GM18861 (cell line): Measurements from ENCODE around the gene DSG4.
"Not testable (repeated sequence)": the region's sequence is repeated elsewhere in the genome, so short reads cannot be mapped to it uniquely, and the experiment has no call there.

Experiments used
- ATAC-seq: cut with Tn5 transposase; IDR thresholded peaks from one replicate; pipeline ENCODE4 v1.9.1; 2021; ENCODE audit not compliant: unreplicated experiment

The DSG4 gene, protein sequence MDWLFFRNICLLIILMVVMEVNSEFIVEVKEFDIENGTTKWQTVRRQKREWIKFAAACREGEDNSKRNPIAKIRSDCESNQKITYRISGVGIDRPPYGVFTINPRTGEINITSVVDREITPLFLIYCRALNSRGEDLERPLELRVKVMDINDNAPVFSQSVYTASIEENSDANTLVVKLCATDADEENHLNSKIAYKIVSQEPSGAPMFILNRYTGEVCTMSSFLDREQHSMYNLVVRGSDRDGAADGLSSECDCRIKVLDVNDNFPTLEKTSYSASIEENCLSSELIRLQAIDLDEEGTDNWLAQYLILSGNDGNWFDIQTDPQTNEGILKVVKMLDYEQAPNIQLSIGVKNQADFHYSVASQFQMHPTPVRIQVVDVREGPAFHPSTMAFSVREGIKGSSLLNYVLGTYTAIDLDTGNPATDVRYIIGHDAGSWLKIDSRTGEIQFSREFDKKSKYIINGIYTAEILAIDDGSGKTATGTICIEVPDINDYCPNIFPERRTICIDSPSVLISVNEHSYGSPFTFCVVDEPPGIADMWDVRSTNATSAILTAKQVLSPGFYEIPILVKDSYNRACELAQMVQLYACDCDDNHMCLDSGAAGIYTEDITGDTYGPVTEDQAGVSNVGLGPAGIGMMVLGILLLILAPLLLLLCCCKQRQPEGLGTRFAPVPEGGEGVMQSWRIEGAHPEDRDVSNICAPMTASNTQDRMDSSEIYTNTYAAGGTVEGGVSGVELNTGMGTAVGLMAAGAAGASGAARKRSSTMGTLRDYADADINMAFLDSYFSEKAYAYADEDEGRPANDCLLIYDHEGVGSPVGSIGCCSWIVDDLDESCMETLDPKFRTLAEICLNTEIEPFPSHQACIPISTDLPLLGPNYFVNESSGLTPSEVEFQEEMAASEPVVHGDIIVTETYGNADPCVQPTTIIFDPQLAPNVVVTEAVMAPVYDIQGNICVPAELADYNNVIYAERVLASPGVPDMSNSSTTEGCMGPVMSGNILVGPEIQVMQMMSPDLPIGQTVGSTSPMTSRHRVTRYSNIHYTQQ

GRCh38 chr18:31376477-31376876, at the start of gene DSG4:
TSS of gene DSG4 (plus strand) at chr18:31376777. CDS start at chr18:31376912, 135 bp downstream.
- ATAC-seq: no peak

- no peak for ATAC-seq
Measured at GRCh38 chr18:31329787-31330438, 46.7 kb upstream of the DSG4 start.

DNA sequence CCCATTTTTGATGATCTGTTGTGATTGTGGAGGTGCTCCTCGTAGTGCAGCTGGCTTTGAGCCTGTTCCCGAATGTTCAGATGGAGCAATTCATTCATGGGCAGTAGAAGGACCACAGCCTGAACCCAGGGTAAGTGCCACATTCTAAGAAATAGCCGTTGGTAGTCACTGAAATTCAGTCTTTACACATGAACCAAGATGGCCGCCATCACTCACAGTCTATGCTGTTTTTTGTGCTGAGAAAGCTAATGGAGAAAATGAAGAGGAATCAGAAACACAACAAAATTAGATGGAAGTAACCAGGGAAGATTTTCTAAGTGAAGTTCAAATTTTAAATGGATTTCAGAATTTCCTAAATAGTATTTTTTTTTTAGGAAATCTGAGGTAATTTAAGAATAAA, 33.1 kb upstream of the DSG4 start:
- ATAC-seq: no peak

DNA sequence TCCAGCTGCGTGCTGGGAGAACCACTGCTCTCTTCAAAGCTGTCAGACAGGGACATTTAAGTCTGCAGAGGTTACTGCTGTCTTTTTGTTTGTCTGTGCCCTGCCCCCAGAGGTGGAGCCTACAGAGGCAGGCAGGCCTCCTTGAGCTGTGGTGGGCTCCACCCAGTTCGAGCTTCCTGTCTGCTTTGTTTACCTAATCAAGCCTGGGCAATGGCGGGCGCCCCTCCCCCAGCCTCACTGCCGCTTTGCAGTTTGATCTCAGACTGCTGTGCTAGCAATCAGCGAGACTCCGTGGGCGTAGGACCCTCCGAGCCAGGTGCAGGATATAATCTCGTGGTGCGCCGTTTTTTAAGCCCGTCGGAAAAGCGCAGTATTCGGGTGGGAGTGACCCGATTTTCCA, 23.2 kb upstream of the DSG4 start:
- ATAC-seq: not testable (repeated sequence)

- no peak for ATAC-seq
Measured at GRCh38 chr18:31354990-31355389, 21.6 kb upstream of the DSG4 start.

GRCh38 chr18:31356025-31356424, 20.6 kb upstream of the DSG4 start:
- no peak for ATAC-seq

DNA sequence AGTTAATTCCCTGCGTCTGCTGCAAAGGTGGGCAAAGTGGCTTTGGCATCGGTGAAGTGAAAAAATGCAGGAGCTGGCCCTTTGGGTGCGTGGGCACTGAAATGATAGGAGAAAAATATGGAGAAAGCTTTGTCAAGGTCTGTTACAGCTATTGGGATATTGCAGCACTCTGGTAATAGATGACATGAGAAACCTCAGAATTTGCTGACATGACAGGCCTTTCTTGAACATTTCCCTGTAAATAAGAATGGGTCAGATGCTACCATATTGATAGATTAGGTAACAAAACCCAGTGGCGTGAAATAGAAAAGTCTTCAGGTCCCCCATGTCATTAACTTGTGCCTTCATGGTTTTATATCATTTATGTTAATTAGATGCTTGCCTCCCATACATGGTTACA, 12.4 kb upstream of the DSG4 start:
- ATAC-seq: no peak

DNA sequence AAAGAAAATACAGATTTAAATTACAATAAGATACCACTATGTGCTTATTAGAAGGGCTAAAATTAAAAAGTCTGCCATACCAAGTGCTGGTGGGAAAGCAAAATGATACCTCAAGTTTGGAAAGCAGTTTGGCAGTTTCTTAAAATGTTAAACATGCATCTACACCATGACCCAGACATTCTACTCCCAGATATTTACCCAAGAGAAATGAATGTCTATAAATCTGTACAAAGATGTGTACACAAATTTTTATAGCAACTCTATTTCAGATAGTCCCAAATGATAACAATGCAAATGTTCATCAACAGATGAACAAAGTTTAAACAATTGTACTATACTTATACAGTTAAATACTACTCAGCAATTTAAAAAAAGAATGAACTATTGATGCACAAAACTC, 7.1 kb upstream of the DSG4 start:
- no peak for ATAC-seq

DNA sequence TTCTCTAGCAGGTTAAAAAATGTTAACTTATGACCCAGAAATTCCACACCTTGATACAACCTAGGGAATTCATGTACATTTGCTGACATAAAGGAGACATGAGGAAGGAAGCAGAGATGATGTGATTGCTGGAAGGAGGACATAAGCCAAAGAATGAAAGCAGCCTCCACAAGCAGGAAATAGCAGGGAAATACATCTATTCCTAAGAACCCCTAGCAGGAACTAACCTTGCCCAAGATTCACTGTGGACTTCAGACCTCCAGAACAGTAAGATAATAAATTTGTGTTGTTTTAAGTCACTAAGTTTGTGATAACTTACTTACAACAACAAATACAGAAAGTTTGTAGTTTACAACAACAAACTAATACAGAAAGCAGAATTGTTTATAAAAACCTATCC, 4.6 kb upstream of the DSG4 start:
- ATAC-seq: no peak

DNA sequence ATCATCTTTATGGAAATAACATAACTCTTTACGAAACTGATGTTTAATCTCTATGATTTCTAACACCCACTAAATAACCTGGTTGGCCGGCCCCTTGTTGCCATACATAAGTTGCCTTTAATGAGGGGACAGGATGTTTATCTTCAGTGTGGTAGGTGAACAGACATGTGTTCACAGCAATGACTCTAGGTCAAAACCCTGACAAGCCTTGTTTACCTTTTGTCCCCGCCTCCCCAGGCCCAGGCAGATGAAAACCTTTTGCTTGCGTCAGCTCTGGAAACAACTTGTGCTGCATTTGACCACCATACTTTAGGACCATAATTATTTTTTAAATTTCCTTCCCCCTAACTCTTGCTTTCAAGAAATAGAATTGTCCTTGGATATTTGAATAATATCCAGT, 2.9 kb upstream of the DSG4 start:
- ATAC-seq: no peak

GRCh38 chr18:31380912-31381311, 4.3 kb downstream of the DSG4 start:
- ATAC-seq: no peak

- no peak for ATAC-seq
Measured at GRCh38 chr18:31382107-31382506, 5.5 kb downstream of the DSG4 start.

- no peak for ATAC-seq
Measured at GRCh38 chr18:31386741-31387140, 10.2 kb downstream of the DSG4 start.

- ATAC-seq: no peak
Measured at GRCh38 chr18:31393286-31393685, 16.7 kb downstream of the DSG4 start.

GRCh38 chr18:31396796-31397612, 20.4 kb downstream of the DSG4 start:
- ATAC-seq: no peak

- ATAC-seq: no peak
Measured at GRCh38 chr18:31398191-31398590, 21.6 kb downstream of the DSG4 start.

DNA sequence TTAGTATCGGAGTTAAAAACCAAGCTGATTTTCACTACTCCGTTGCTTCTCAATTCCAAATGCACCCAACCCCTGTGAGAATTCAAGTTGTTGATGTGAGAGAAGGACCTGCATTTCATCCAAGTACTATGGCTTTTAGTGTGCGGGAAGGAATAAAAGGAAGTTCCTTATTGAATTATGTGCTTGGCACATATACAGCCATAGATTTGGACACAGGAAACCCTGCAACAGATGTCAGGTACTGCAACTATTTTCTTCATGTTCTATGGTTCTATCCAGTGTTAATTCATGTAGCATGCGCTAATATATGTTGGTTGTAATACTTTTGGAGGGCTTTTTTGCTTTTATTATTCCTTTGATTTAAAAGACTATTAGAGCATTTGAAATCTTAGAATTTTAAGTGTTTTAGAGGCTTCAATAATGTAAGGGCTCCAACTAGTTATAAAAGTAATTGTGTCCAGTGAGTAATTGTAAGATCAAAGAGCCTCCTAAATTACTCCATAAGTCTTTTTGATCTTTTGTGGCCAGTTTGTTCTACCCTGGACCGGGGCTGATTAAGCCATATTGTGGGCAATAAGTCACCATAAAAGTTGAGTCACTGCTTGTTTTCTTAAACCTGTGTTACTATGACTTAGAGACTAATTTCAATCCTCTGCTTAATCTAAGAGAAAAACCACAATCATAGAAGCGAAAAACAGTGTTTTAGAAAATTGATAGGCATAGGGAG, 22.9 kb downstream of the DSG4 start:
- ATAC-seq: no peak

DNA sequence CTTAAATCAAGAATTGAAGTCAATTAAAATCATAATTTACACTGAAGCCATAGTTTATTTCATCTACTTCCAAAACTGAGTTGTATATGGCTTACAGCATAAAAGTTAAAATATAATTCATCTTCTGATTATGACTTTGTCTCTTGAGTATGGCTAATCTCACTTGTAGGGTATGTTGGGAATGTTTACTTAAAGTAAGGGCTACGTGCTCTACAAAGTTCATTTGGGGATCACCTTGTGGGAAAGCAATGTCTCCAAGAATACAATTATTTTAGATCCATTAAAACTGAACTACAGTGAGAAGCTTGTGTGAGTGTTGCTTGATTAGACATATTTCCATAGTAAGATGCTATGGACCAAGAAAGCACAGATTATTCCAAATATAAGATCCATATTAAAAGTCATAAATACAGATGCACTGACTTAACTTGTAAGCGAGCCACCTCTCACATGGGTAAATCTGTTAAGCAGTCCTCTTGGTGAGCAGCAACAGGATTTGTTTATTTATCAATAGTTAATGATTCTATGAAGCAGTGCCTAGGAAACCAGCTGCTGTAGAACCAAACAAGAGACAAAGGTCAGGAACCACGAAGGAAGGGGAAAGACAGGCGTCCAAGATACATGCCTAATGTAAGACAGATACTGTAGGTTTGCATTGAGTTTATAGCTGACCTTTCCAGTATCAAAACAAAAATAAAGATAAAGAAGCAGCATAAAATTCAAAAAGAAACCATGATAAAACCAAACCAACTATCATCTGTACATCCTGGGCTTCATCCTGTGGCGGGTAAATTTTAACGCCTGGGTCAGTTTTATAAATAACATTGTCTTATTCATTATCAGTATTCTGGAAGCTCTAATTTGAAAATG, 24.8 kb downstream of the DSG4 start:
- ATAC-seq: no peak

GRCh38 chr18:31402026-31402373, 25.4 kb downstream of the DSG4 start:
- ATAC-seq: no peak
